Umbilical cord (tissue), 2 donors: ENCODE results near the gene GDF2. TPM values are rescaled to one million over a fixed set of nuclear protein-coding genes. Genes with fewer than 3 reads are reported as not detected.

ENCODE experiments used
- DNase-seq: peaks from one replicate; pipeline ENCODE4 v3.0.0-alpha.2; 2015; ENCODE audit warnings: low spot score
- total RNA-seq: library from RNA; depleted of rRNA; stranded (reverse); fragments of >200 nt; gene quantifications from one replicate; pipeline ENCODE4 v1.2.3, GENCODE V29; 2014; ENCODE audit warnings: low replicate concordance; ENCODE audit not compliant: insufficient read depth

Gene GDF2
- total RNA-seq, 1 donor from 2014 or later, result 1.7 TPM

- no peak for DNase-seq
Observed at GRCh38 chr10:47351899-47352815, 29.9 kb downstream of the GDF2 start.

GRCh38 chr10:47353351-47353750 is 31.1 kb downstream of the GDF2 start:
- DNase-seq, result no peak

GRCh38 chr10:47354165-47354564 is 31.9 kb downstream of the GDF2 start:
- DNase-seq, result peak; percentile 5

GRCh38 chr10:47354900-47355299 is 32.6 kb downstream of the GDF2 start:
- no peak for DNase-seq

GRCh38 chr10:47356708-47357107 is 34.5 kb downstream of the GDF2 start:
- no peak for DNase-seq

GRCh38 chr10:47357131-47357582 is 34.9 kb downstream of the GDF2 start:
- DNase-seq, result no peak

- DNase-seq, result no peak
Observed at GRCh38 chr10:47357911-47358310, 35.7 kb downstream of the GDF2 start.

- no peak for DNase-seq
Observed at GRCh38 chr10:47358457-47358856, 36.2 kb downstream of the GDF2 start.

GRCh38 chr10:47359101-47359500 is 36.8 kb downstream of the GDF2 start:
- DNase-seq, result no peak

GRCh38 chr10:47359626-47360418 is 37.6 kb downstream of the GDF2 start:
- no peak for DNase-seq

GRCh38 chr10:47360419-47361040 is 38.3 kb downstream of the GDF2 start:
- DNase-seq, result no peak

GRCh38 chr10:47361293-47361692 is 39.0 kb downstream of the GDF2 start:
- DNase-seq, result no peak

- no peak for DNase-seq
Observed at GRCh38 chr10:47362199-47362598, 39.9 kb downstream of the GDF2 start.

- DNase-seq, result no peak
Observed at GRCh38 chr10:47363781-47364180, 41.5 kb downstream of the GDF2 start.

- no peak for DNase-seq
Observed at GRCh38 chr10:47364366-47364765, 42.1 kb downstream of the GDF2 start.

GRCh38 chr10:47364911-47365310 is 42.7 kb downstream of the GDF2 start:
- no peak for DNase-seq

- no peak for DNase-seq
Observed at GRCh38 chr10:47365431-47366180, 43.4 kb downstream of the GDF2 start.

- DNase-seq, result no peak
Observed at GRCh38 chr10:47366181-47366631, 44.0 kb downstream of the GDF2 start.

- no peak for DNase-seq
Observed at GRCh38 chr10:47366731-47367460, 44.6 kb downstream of the GDF2 start.

- DNase-seq, result no peak
Observed at GRCh38 chr10:47367646-47368045, 45.4 kb downstream of the GDF2 start.
